K562 (cell line): ENCODE measurements around the gene TRAPPC12. TPM values are rescaled to one million over a fixed set of nuclear protein-coding genes. Genes with fewer than 3 reads are reported as not detected.

Experiments used
- ARID4B ChIP-seq: sonication (generic); formaldehyde crosslinking; IDR thresholded peaks from 2 replicates; pipeline ENCODE4 v1.8.0; 2022; ENCODE audit warnings: mild to moderate bottlenecking, missing genetic modification reagents
- C11orf30 ChIP-seq: fragments of 450-650 bp; IDR thresholded peaks from 2 replicates; pipeline ENCODE4 v1.6.1; 2016; ENCODE audit warnings: low read depth, mild to moderate bottlenecking
- CHD1 ChIP-seq: fragments of 200-600 bp; sonication (generic); IDR thresholded peaks from one replicate; pipeline ENCODE4 v1.6.1; 2012; ENCODE audit warnings: mild to moderate bottlenecking, moderate library complexity, low read length, inconsistent platforms
- DEAF1 ChIP-seq: fragments of 450-650 bp; formaldehyde crosslinking; IDR thresholded peaks from 2 replicates; pipeline ENCODE4 v1.4.0; 2020; ENCODE audit warnings: mild to moderate bottlenecking, moderate library complexity
- DIDO1 ChIP-seq: fragments of 450-650 bp; IDR thresholded peaks from 2 replicates; pipeline ENCODE4 v1.6.1; 2016; ENCODE audit warnings: low read depth, missing biosample characterization, missing genetic modification characterization
- HBP1 ChIP-seq: fragments of 450-650 bp; formaldehyde crosslinking; IDR thresholded peaks from 2 replicates; pipeline ENCODE4 v1.4.0; 2022; ENCODE audit warnings: missing genetic modification characterization
- JUND ChIP-seq, 2 experiments: IDR thresholded peaks; 2 replicates in 1 of 2; 3 replicates in 1 of 2; pipeline ENCODE4 v1.6.1; 2011; ENCODE audit warnings: borderline replicate concordance in 2 of 2, low read depth in 2 of 2, low read length in 2 of 2, improper control_type of control experiment in 1 of 2, missing biosample characterization in 1 of 2, missing genetic modification characterization in 1 of 2, missing genetic modification reagents in 1 of 2
- MBD1 ChIP-seq: fragments of 250-450 bp; sonication (Bioruptor Pico); IDR thresholded peaks from 2 replicates; pipeline ENCODE4 v1.8.0; 2022; ENCODE audit warnings: inconsistent platforms
- POLR2B ChIP-seq: fragments of 450-650 bp; IDR thresholded peaks from 2 replicates; pipeline ENCODE4 v1.6.1; 2018; ENCODE audit warnings: low read depth; ENCODE audit not compliant: partially characterized antibody
- POLR2G ChIP-seq: fragments of 200-400 bp; formaldehyde crosslinking; IDR thresholded peaks from 2 replicates; pipeline ENCODE4 v1.6.1; 2017; ENCODE audit warnings: low read depth, mild to moderate bottlenecking, antibody characterized with exemption, low read length, moderate library complexity
- TAF1 ChIP-seq: IDR thresholded peaks from 2 replicates; pipeline ENCODE4 v1.6.1; 2011; ENCODE audit warnings: mild to moderate bottlenecking, low read length, moderate library complexity; ENCODE audit not compliant: insufficient read depth, control insufficient read depth, severe bottlenecking; ENCODE audit errors: extremely low read depth
- ZBED1 ChIP-seq: IDR thresholded peaks from 2 replicates; pipeline ENCODE4 v1.6.1; 2014
- polyA plus RNA-seq, 8 experiments: library from polyadenylated mRNA; depleted of rRNA in 4 of 8; stranded (reverse) in 5 of 8; unstranded in 3 of 8; fragments of >200 nt; fragmentation: Nextera tagmentation in 2 of 8; fragmentation: Illumina TruSeq in 1 of 8; extraction: Ambion mirVana in 2 of 8; extraction: Trizol in 1 of 8; gene quantifications; 2 replicates each; pipeline versions ENCODE4 v1.2.1 to v1.2.3, GENCODE V29; 2011 to 2014; ENCODE audit warnings: inconsistent platforms in 1 of 8, missing spikeins in 1 of 8
- total RNA-seq, 7 experiments: library from RNA; depleted of rRNA in 6 of 7; stranded (reverse); fragments of >200 nt in 6 of 7; fragmentation: Illumina TruSeq in 2 of 7; extraction: Trizol in 2 of 7; gene quantifications; 2 replicates each; pipeline versions ENCODE4 v1.2.1 to v1.2.3, GENCODE V29; 2011 to 2021; ENCODE audit warnings: low replicate concordance in 1 of 7

TRAPPC12 gene
- total and polyA plus RNA-seq, 9 of the 15 experiments (the other 6 are each of a cell fraction or from before 2014, with no cell fraction given), result 8.0 to 75.2 (median 39.1) TPM

GRCh38 chr2:3377612-3378432, 1.7 kb upstream of the TRAPPC12 start, which contains the start of gene EIPR1 (continued):
- TF ChIP-seq DEAF1 (CRISPR knock-in tag) (no peak), C11orf30 (peak; percentile 98), POLR2G (peak; percentile 92), JUND (IDR thresholded peaks at IDR 0.05; ENCODE audit: borderline replicate concordance, low read depth, low read length) (peak; percentile 88), JUND (tag; IDR thresholded peaks at IDR 0.05; ENCODE audit: borderline replicate concordance, low read depth, low read length) (peak; percentile 81; the same call in 2 of the 3 replicates), TAF1 (peak; percentile 85), DIDO1 (tag) (peak; percentile 55; the same call in 1 of the 2 replicates), ZBED1 (no peak), MBD1 (0 out of 2 replicates have a peak, but pooled peaks have one; percentile 54), HBP1 (CRISPR knock-in tag) (peak; percentile 99), POLR2B (peak; percentile 59), ARID4B (CRISPR knock-in tag) (peak; percentile 84), CHD1 (peak; percentile 11)
